GM18499 (cell line): ENCODE data around the gene KLHDC8A.

Source experiments
- ATAC-seq: cut with Tn5 transposase; IDR thresholded peaks from one replicate; pipeline ENCODE4 v1.9.1; 2021; ENCODE audit warnings: moderate number of reproducible peaks; ENCODE audit not compliant: insufficient read depth, unreplicated experiment

Gene KLHDC8A

GRCh38 chr1:205323794-205324193, 32.9 kb downstream of the KLHDC8A start:
- ATAC-seq = no peak

- no peak for ATAC-seq
Measured at GRCh38 chr1:205321959-205322283, 34.8 kb downstream of the KLHDC8A start.

GRCh38 chr1:205321162-205321958, 35.4 kb downstream of the KLHDC8A start, which contains the start of gene NUAK2:
Gene NUAK2 (minus strand): TSS chr1:205321745. CDS start chr1:205321628, 117 bp downstream.
- ATAC-seq = no peak

- ATAC-seq = no peak
Measured at GRCh38 chr1:205319081-205320018, 37.4 kb downstream of the KLHDC8A start.

GRCh38 chr1:205318231-205318991, 38.3 kb downstream of the KLHDC8A start:
- no peak for ATAC-seq

- ATAC-seq = no peak
Measured at GRCh38 chr1:205317311-205317917, 39.3 kb downstream of the KLHDC8A start.

- ATAC-seq = no peak
Measured at GRCh38 chr1:205316161-205316566, 40.6 kb downstream of the KLHDC8A start.

GRCh38 chr1:205315008-205315618, 41.6 kb downstream of the KLHDC8A start:
- ATAC-seq = no peak

- no peak for ATAC-seq
Measured at GRCh38 chr1:205313563-205314308, 43.0 kb downstream of the KLHDC8A start.

GRCh38 chr1:205312866-205313562, 43.7 kb downstream of the KLHDC8A start:
- no peak for ATAC-seq

- no peak for ATAC-seq
Measured at GRCh38 chr1:205310976-205311704, 45.6 kb downstream of the KLHDC8A start.

GRCh38 chr1:205309741-205310140, 47.0 kb downstream of the KLHDC8A start:
- ATAC-seq = no peak

GRCh38 chr1:205306929-205307566, 49.7 kb downstream of the KLHDC8A start:
- no peak for ATAC-seq

GRCh38 chr1:205304695-205305070, 52.0 kb downstream of the KLHDC8A start:
- no peak for ATAC-seq

GRCh38 chr1:205304046-205304694, 52.6 kb downstream of the KLHDC8A start:
- no peak for ATAC-seq

- no peak for ATAC-seq
Measured at GRCh38 chr1:205303247-205303888, 53.4 kb downstream of the KLHDC8A start.
